ENCODE data around the gene CWC27. TPM values are rescaled to one million over a fixed set of nuclear protein-coding genes. Genes with fewer than 3 reads are reported as not detected.

The CWC27 gene
- total RNA-seq, 1 experiment from 2014 or later: 42.7 TPM

GRCh38 chr5:64883912-64884311 is 115.2 kb downstream of the CWC27 start:
- H3K4me1 Mint-ChIP-seq: no peaks in the 10 kb centered on the region
- no peaks in the 10 kb centered on the region for H3K9me3 Mint-ChIP-seq
- POLR2A ChIA-PET: no interaction called here
- no peaks in the 10 kb centered on the region for H3K27me3 Mint-ChIP-seq (ENCODE audit: low read depth)
- H3K36me3 Mint-ChIP-seq: no peaks in the 10 kb centered on the region
- no peak overlapping the region for H3K4me3 Mint-ChIP-seq
- ATAC-seq (no peak), DNase-seq (ENCODE audit: low spot score) (no peak)
- no peak for TF ChIP-seq SOX15 (CRISPR knock-in tag; IDR thresholded peaks at IDR 0.05)
- CTCF ChIA-PET: no interaction called here
- H3K27ac Mint-ChIP-seq: no peak overlapping the region

GRCh38 chr5:64884541-64884940 is 115.8 kb downstream of the CWC27 start:
- no peak overlapping the region for H3K27ac Mint-ChIP-seq
- POLR2A ChIA-PET: no interaction called here
- CTCF ChIA-PET: no interaction called here
- TF ChIP-seq ATF6 (CRISPR knock-in tag; IDR thresholded peaks at IDR 0.05) (no peak), JUN (CRISPR knock-in tag; IDR thresholded peaks at IDR 0.05) (no peak), USF1 (CRISPR knock-in tag; IDR thresholded peaks at IDR 0.05) (no peak), ZBTB43 (CRISPR knock-in tag; IDR thresholded peaks at IDR 0.05) (no peak), USF2 (CRISPR knock-in tag; IDR thresholded peaks at IDR 0.05) (no peak), PREB (CRISPR knock-in tag; IDR thresholded peaks at IDR 0.05; ENCODE audit: borderline replicate concordance) (no peak), AFF4 (CRISPR knock-in tag; IDR thresholded peaks at IDR 0.05; ENCODE audit: borderline replicate concordance) (no peak), ZMAT4 (CRISPR knock-in tag; IDR thresholded peaks at IDR 0.05) (no peak), IRF2 (CRISPR knock-in tag; IDR thresholded peaks at IDR 0.05; ENCODE audit: borderline replicate concordance, low read depth) (no peak), SMAD3 (CRISPR knock-in tag; IDR thresholded peaks at IDR 0.05; ENCODE audit: borderline replicate concordance) (no peak), MYBL2 (CRISPR knock-in tag; IDR thresholded peaks at IDR 0.05) (no peak), ZNF512 (CRISPR knock-in tag; IDR thresholded peaks at IDR 0.05; ENCODE audit: borderline replicate concordance) (no peak)
- DNase-seq (ENCODE audit: low spot score) (no peak), ATAC-seq (no peak)
- H3K4me3 Mint-ChIP-seq: no peak overlapping the region
- no peaks in the 10 kb centered on the region for H3K27me3 Mint-ChIP-seq (ENCODE audit: low read depth)
- no peaks in the 10 kb centered on the region for H3K4me1 Mint-ChIP-seq
- no peaks in the 10 kb centered on the region for H3K9me3 Mint-ChIP-seq
- no peaks in the 10 kb centered on the region for H3K36me3 Mint-ChIP-seq

All from WTC11 (cell line).